GM12878 (cell line): Measurements from ENCODE around the gene EXOC4. TPM values are rescaled to one million over a fixed set of nuclear protein-coding genes. Genes with fewer than 3 reads are reported as not detected.
A peak's percentile ranks its signal among the peaks of the same experiment; 100 is the strongest.

ENCODE experiments used
- ATAC-seq: fragments of 200-7000 bp; cut with Tn5 transposase; 3 replicates; pipeline ENCODE4 v1.9.1; 2020; ENCODE audit warnings: mild to moderate bottlenecking, moderate library complexity
- BruUV-seq: library from RNA; stranded (reverse); fragments of 400-500 nt; replicated peaks from 2 replicates; lab custom pipeline; 2021; lab: Mats Ljungman, UMichigan
- CTCF ChIA-PET: fragments of 300-600 bp; sonication (Branson Sonifier 250); formaldehyde crosslinking; extraction: SDS; loops from one replicate; lab custom pipeline; 2021; ENCODE audit warnings: inconsistent platforms; lab: Yijun Ruan, JAX
- POLR2A ChIA-PET: fragments of 350-600 bp; formaldehyde crosslinking; extraction: SDS; loops from one replicate; lab custom pipeline; 2021; ENCODE audit warnings: inconsistent platforms; lab: Charles Lee
- RAD21 ChIA-PET: fragments of 300-600 bp; sonication (Branson Sonifier 250); formaldehyde crosslinking; loops from one replicate; lab custom pipeline; 2023; ENCODE audit warnings: antibody characterized with exemption; ENCODE audit not compliant: unreplicated experiment; lab: Charles Lee
- SMC1A ChIA-PET: fragments of 300-600 bp; sonication (Branson Sonifier 250); formaldehyde crosslinking; loops from one replicate; lab custom pipeline; 2023; ENCODE audit not compliant: unreplicated experiment, uncharacterized antibody; lab: Charles Lee
- DNase-seq: peaks from one replicate; pipeline ENCODE4 v3.0.0-alpha.2; 2011; ENCODE audit warnings: low read depth, low spot score
- FAIRE-seq: peaks from 3 replicates; lab custom pipeline; 2011; peaks lifted over from hg19 to GRCh38; lab: Jason Lieb, UNC
- H2AFZ ChIP-seq: 2 replicates; pipeline ENCODE4 v1.6.0; 2011; ENCODE audit warnings: low read depth, low read length, control low read depth; ENCODE audit not compliant: control insufficient read depth
- H3K27ac ChIP-seq: 2 replicates; pipeline ENCODE4 v1.5.1; 2011; ENCODE audit warnings: control low read depth; ENCODE audit not compliant: control insufficient read depth, insufficient read depth
- H3K27me3 ChIP-seq, 2 experiments: replicated peaks in 1 of 2; 2 replicates each; pipeline versions ENCODE4 v1.6.0 to v1.6.1; 2011; ENCODE audit warnings: low read length in 1 of 2; ENCODE audit not compliant: control insufficient read depth in 2 of 2, insufficient read depth in 2 of 2
- H3K36me3 ChIP-seq, 2 experiments: 2 replicates each; pipeline ENCODE4 v1.5.1; 2011; ENCODE audit warnings: low read length in 1 of 2; ENCODE audit not compliant: control insufficient read depth in 2 of 2, insufficient read depth in 2 of 2
- H3K4me1 ChIP-seq: 2 replicates; pipeline ENCODE4 v1.6.1; 2011; ENCODE audit warnings: mild to moderate bottlenecking, low read length, moderate library complexity, mixed read lengths; ENCODE audit not compliant: control insufficient read depth, insufficient read depth
- H3K4me2 ChIP-seq: 2 replicates; pipeline ENCODE4 v1.6.0; 2011; ENCODE audit warnings: control low read depth; ENCODE audit not compliant: control insufficient read depth, insufficient read depth
- H3K4me3 ChIP-seq: fragments of 200-600 bp; sonication (generic); 2 replicates; pipeline ENCODE4 v1.5.1; 2016
- H3K79me2 ChIP-seq: 2 replicates; pipeline ENCODE4 v1.6.0; 2011; ENCODE audit warnings: low read length; ENCODE audit not compliant: control insufficient read depth, insufficient read depth
- H3K9ac ChIP-seq: 2 replicates; pipeline ENCODE4 v1.8.0; 2011; ENCODE audit warnings: low read length, control low read depth, mixed read lengths; ENCODE audit not compliant: control insufficient read depth, insufficient read depth
- H3K9me3 ChIP-seq: replicated peaks from 3 replicates; pipeline ENCODE4 v1.5.1; 2011; ENCODE audit warnings: mild to moderate bottlenecking, low read length; ENCODE audit not compliant: control insufficient read depth, insufficient read depth
- H4K20me1 ChIP-seq: 2 replicates; pipeline ENCODE4 v1.6.0; 2011; ENCODE audit not compliant: control insufficient read depth, insufficient read depth
- CBX5 ChIP-seq: sonication (generic); IDR thresholded peaks from 2 replicates; pipeline ENCODE4 v1.6.1; 2016; ENCODE audit warnings: low read depth, moderate library complexity, mild to moderate bottlenecking, inconsistent platforms
- CHD4 ChIP-seq: fragments of 200-600 bp; sonication (generic); IDR thresholded peaks from 2 replicates; pipeline ENCODE4 v1.6.1; 2016; ENCODE audit warnings: mild to moderate bottlenecking
- CREB1 ChIP-seq: IDR thresholded peaks from 2 replicates; pipeline ENCODE4 v1.6.1; 2012; ENCODE audit warnings: low read depth, mild to moderate bottlenecking, inconsistent platforms
- ESRRA ChIP-seq: IDR thresholded peaks from 2 replicates; pipeline ENCODE4 v1.6.1; 2012; ENCODE audit warnings: mild to moderate bottlenecking, low read length, improper control_type of control experiment
- HDAC6 ChIP-seq: fragments of 200-600 bp; sonication (generic); IDR thresholded peaks from one replicate; pipeline ENCODE4 v1.8.0; 2017; ENCODE audit warnings: antibody characterized with exemption; ENCODE audit not compliant: unreplicated experiment
- IKZF1 ChIP-seq: fragments of 450-650 bp; conservative IDR thresholded peaks from 2 replicates; pipeline ENCODE4 v1.6.1; 2017; ENCODE audit warnings: antibody characterized with exemption, mild to moderate bottlenecking
- JUND ChIP-seq: IDR thresholded peaks from 2 replicates; pipeline ENCODE4 v1.6.1; 2012; ENCODE audit warnings: low read depth, mild to moderate bottlenecking, low read length, improper control_type of control experiment, moderate library complexity
- KDM1A ChIP-seq: fragments of 200-600 bp; sonication (generic); IDR thresholded peaks from 2 replicates; pipeline ENCODE4 v1.6.1; 2016; ENCODE audit warnings: borderline replicate concordance
- NR2C1 ChIP-seq: fragments of 450-650 bp; IDR thresholded peaks from 2 replicates; pipeline ENCODE4 v1.6.1; 2017; ENCODE audit warnings: antibody characterized with exemption, mild to moderate bottlenecking, moderate library complexity
- POLR2AphosphoS2 ChIP-seq: IDR thresholded peaks from 2 replicates; pipeline ENCODE4 v1.6.1; 2011; ENCODE audit warnings: low read depth, mild to moderate bottlenecking, low read length, improper control_type of control experiment, moderate library complexity
- POLR2AphosphoS5 ChIP-seq: IDR thresholded peaks from 2 replicates; pipeline ENCODE4 v1.6.1; 2011; ENCODE audit warnings: mild to moderate bottlenecking, low read length, inconsistent platforms
- RAD51 ChIP-seq: fragments of 450-650 bp; IDR thresholded peaks from 2 replicates; pipeline ENCODE4 v1.6.1; 2016; ENCODE audit warnings: moderate library complexity, mild to moderate bottlenecking, inconsistent platforms
- RUNX3 ChIP-seq: IDR thresholded peaks from 2 replicates; pipeline ENCODE4 v1.6.1; 2012; ENCODE audit warnings: low read length, inconsistent platforms
- STAT1 ChIP-seq: fragments of 450-650 bp; conservative IDR thresholded peaks from 2 replicates; pipeline ENCODE4 v1.6.1; 2014; ENCODE audit warnings: antibody characterized with exemption, mild to moderate bottlenecking
- ZSCAN29 ChIP-seq: fragments of 450-650 bp; IDR thresholded peaks from 2 replicates; pipeline ENCODE4 v1.6.1; 2017; ENCODE audit warnings: mild to moderate bottlenecking, moderate library complexity
- WGBS: methylation state at CpG from one replicate; pipeline ENCODE4 v1.1.6; 2016; ENCODE audit warnings: low lambda C conversion rate; ENCODE audit not compliant: insufficient replicate concordance, insufficient coverage; ENCODE audit errors: missing lambda C conversion rate; 5-methylcytosine and 5-hydroxymethylcytosine counted together
- in situ Hi-C: fragments of 300-500 bp; cut with MboI; formaldehyde crosslinking; loops from 9 replicates; pipeline ENCODE4 v1.14.3; 2018; ENCODE audit warnings: mixed read lengths
- intact Hi-C: fragments of 100-400 bp; cut with micrococcal nuclease; formaldehyde crosslinking; loops from one replicate; pipeline ENCODE4 v1.14.2; 2022; ENCODE audit not compliant: unreplicated experiment
- polyA plus RNA-seq, 11 experiments: library from polyadenylated mRNA; depleted of rRNA in 4 of 11; unstranded in 6 of 11; stranded (reverse) in 5 of 11; fragments of >200 nt; fragmentation: Nextera tagmentation in 4 of 11; fragmentation: Illumina TruSeq in 1 of 11; extraction: Ambion mirVana in 4 of 11; extraction: Trizol in 1 of 11; gene quantifications; 1 replicate in 1 of 11; 2 replicates in 10 of 11; pipeline versions ENCODE4 v1.2.1 to v1.2.3, GENCODE V29; 2011 to 2016; ENCODE audit warnings: inconsistent platforms in 2 of 11, missing spikeins in 2 of 11, low read depth in 1 of 11
- total RNA-seq, 4 experiments: library from RNA; depleted of rRNA in 3 of 4; stranded (reverse); fragments of >200 nt in 3 of 4; fragmentation: Illumina TruSeq in 1 of 4; extraction: Trizol in 1 of 4; gene quantifications; 2 replicates each; pipeline versions ENCODE4 v1.2.1 to v1.2.3, GENCODE V29; 2013 to 2021
- TF ChIP-seq, protein P1 (sequence below): IDR thresholded peaks from 2 replicates; pipeline ENCODE4 v1.6.1; 2012; ENCODE audit warnings: mild to moderate bottlenecking, low read depth, low read length
- TF ChIP-seq, protein P2 (sequence below): fragments of 450-650 bp; IDR thresholded peaks from 2 replicates; pipeline ENCODE4 v1.6.1; 2016; ENCODE audit warnings: mild to moderate bottlenecking

Gene EXOC4
- total and polyA plus RNA-seq, 10 of the 15 experiments (the other 5 are each of a cell fraction or from before 2014, with no cell fraction given): 13.2 to 44.5 (median 29.6) TPM

- TF ChIP-seq KDM1A (no peak), ESRRA (no peak), RAD51 (no peak), CHD4 (no peak), IKZF1 (no peak), RUNX3 (no peak), CBX5 (no peak), HDAC6 (no peak), CREB1 (no peak)
- TF ChIP-seq, protein P1, sequence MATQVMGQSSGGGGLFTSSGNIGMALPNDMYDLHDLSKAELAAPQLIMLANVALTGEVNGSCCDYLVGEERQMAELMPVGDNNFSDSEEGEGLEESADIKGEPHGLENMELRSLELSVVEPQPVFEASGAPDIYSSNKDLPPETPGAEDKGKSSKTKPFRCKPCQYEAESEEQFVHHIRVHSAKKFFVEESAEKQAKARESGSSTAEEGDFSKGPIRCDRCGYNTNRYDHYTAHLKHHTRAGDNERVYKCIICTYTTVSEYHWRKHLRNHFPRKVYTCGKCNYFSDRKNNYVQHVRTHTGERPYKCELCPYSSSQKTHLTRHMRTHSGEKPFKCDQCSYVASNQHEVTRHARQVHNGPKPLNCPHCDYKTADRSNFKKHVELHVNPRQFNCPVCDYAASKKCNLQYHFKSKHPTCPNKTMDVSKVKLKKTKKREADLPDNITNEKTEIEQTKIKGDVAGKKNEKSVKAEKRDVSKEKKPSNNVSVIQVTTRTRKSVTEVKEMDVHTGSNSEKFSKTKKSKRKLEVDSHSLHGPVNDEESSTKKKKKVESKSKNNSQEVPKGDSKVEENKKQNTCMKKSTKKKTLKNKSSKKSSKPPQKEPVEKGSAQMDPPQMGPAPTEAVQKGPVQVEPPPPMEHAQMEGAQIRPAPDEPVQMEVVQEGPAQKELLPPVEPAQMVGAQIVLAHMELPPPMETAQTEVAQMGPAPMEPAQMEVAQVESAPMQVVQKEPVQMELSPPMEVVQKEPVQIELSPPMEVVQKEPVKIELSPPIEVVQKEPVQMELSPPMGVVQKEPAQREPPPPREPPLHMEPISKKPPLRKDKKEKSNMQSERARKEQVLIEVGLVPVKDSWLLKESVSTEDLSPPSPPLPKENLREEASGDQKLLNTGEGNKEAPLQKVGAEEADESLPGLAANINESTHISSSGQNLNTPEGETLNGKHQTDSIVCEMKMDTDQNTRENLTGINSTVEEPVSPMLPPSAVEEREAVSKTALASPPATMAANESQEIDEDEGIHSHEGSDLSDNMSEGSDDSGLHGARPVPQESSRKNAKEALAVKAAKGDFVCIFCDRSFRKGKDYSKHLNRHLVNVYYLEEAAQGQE: no peak
Measured at GRCh38 chr7:133572087-133572486, 319.2 kb downstream of the EXOC4 start (continued).

DNA sequence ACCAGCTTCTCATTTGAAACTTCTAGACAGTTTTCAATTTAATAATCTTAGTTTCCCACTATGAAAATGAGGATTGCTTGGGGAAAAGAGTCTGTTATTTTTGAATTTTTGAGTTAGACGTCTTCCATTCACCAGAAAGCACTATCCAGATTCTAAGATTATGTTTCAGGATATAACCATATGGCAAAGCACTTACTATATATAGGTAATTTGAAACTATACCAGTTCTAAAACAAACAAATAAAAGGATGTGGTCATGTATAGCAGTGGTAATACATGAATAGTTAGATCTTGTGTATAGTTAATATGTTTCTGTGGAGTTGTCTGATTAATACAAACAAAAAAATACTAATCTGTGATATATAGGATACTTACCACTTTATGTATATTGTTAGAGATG, 320.0 kb downstream of the EXOC4 start:
- Histone ChIP-seq H3K27me3 (no peaks in the 10 kb centered on the region), H3K27ac (no peak overlapping the region), H3K79me2 (no peaks in the 10 kb centered on the region), H3K4me1 (no peaks in the 10 kb centered on the region), H3K9ac (no peak overlapping the region), H3K36me3 (no peaks in the 10 kb centered on the region), H2AFZ (no peak overlapping the region), H4K20me1 (no peaks in the 10 kb centered on the region), H3K4me2 (no peak overlapping the region), H3K4me3 (no peak overlapping the region), H3K9me3 (no peaks in the 10 kb centered on the region)
- BruUV-seq: no TSS peak
- ChIA-PET CTCF (interaction anchor here (0.6 to 1.1 kb wide), 2 partner anchors 32 to 279 kb away, joined by 3 read pairs; no protein-coding TSS in a partner anchor), RAD21 (no interaction called here), SMC1A (no interaction called here), POLR2A (no interaction called here)
- no peak for DNase-seq
- 58% methylated on average over 1 of the region's 1 CpG for WGBS
- TF ChIP-seq ZSCAN29 (no peak), POLR2AphosphoS2 (no peak), POLR2AphosphoS5 (no peak), NR2C1 (no peak), JUND (no peak), STAT1 (no peak), CREB1 (no peak)
- TF ChIP-seq, protein P2, sequence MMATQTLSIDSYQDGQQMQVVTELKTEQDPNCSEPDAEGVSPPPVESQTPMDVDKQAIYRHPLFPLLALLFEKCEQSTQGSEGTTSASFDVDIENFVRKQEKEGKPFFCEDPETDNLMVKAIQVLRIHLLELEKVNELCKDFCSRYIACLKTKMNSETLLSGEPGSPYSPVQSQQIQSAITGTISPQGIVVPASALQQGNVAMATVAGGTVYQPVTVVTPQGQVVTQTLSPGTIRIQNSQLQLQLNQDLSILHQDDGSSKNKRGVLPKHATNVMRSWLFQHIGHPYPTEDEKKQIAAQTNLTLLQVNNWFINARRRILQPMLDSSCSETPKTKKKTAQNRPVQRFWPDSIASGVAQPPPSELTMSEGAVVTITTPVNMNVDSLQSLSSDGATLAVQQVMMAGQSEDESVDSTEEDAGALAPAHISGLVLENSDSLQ: no peak
- FAIRE-seq: peak; percentile 66
- intact Hi-C loops: no loop called here
- in situ Hi-C loops: no loop called here
- no peak for ATAC-seq
